WERI-Rb-1 (cell line): ENCODE results near the gene PPARGC1A.

ENCODE experiments used
- DNase-seq: peaks from one replicate; pipeline ENCODE4 v3.0.0-alpha.2; 2020
- H3K27ac ChIP-seq: fragments of 250-450 bp; sonication (Bioruptor Pico); 2 replicates; pipeline ENCODE4 v1.5.1; 2020; ENCODE audit warnings: mild to moderate bottlenecking, moderate library complexity
- H3K27me3 ChIP-seq: fragments of 250-450 bp; sonication (Bioruptor Pico); 2 replicates; pipeline ENCODE4 v1.5.1; 2021; ENCODE audit warnings: mild to moderate bottlenecking, low read depth, moderate library complexity; ENCODE audit not compliant: insufficient read depth, severe bottlenecking
- H3K36me3 ChIP-seq: fragments of 250-450 bp; sonication (Bioruptor Pico); 2 replicates; pipeline ENCODE4 v1.5.1; 2020; ENCODE audit warnings: mild to moderate bottlenecking, moderate library complexity
- H3K4me3 ChIP-seq: 2 replicates; pipeline ENCODE4 v1.5.1; 2011; ENCODE audit warnings: low read depth, mild to moderate bottlenecking, control low read depth, low read length
- H3K9me3 ChIP-seq: fragments of 250-450 bp; sonication (Bioruptor Pico); 2 replicates; pipeline ENCODE4 v1.5.1; 2021; ENCODE audit warnings: mild to moderate bottlenecking, moderate library complexity; ENCODE audit not compliant: severe bottlenecking
- CTCF ChIP-seq: IDR thresholded peaks from 2 replicates; pipeline ENCODE4 v1.5.1; 2011; ENCODE audit warnings: low read depth, mild to moderate bottlenecking, control low read depth, inconsistent platforms, low read length

Gene PPARGC1A

GRCh38 chr4:23878246-23878891 lies 11.5 kb downstream of the PPARGC1A start:
- TF ChIP-seq CTCF: no peak
- Histone ChIP-seq H3K27me3 (no peaks in the 10 kb centered on the region), H3K9me3 (no peaks in the 10 kb centered on the region), H3K27ac (no peak overlapping the region), H3K36me3 (no peaks in the 10 kb centered on the region), H3K4me3 (no peak overlapping the region)
- DNase-seq: no peak

- no peaks in the 10 kb centered on the region for H3K9me3 ChIP-seq
- H3K36me3 ChIP-seq: no peaks in the 10 kb centered on the region
- no peak for DNase-seq
- no peak overlapping the region for H3K4me3 ChIP-seq
- no peak for TF ChIP-seq CTCF
- no peak overlapping the region for H3K27ac ChIP-seq
- no peaks in the 10 kb centered on the region for H3K27me3 ChIP-seq
These were observed 12.1 kb downstream of the PPARGC1A start for GRCh38 chr4:23877758-23878229.

GRCh38 chr4:23876418-23877089 lies 13.3 kb downstream of the PPARGC1A start:
- no peak for DNase-seq
- H3K4me3 ChIP-seq: no peak overlapping the region
- H3K27ac ChIP-seq: no peak overlapping the region
- no peaks in the 10 kb centered on the region for H3K36me3 ChIP-seq
- no peaks in the 10 kb centered on the region for H3K9me3 ChIP-seq
- H3K27me3 ChIP-seq: no peaks in the 10 kb centered on the region
- TF ChIP-seq CTCF: no peak

DNA sequence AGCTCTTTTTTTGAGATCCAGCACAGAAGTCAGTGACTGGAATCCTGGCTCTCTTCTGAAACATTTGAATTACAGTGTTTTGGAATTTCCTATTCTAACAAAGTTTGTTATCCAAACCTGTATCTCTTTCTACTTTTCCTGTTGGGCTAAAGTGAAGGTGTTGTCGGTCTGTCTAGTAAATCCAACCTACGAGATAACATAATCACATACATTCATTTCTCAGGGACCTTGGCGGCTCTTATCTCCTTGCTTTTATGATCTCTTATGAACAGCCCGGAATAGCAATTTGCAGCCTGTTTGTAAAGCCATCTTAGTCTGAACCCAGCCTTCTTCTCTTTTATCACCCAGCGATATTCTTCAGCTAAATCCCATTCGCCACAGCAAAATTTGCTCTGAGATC lies 14.5 kb downstream of the PPARGC1A start:
- no peak for DNase-seq
- H3K36me3 ChIP-seq: no peaks in the 10 kb centered on the region
- no peaks in the 10 kb centered on the region for H3K9me3 ChIP-seq
- no peak overlapping the region for H3K4me3 ChIP-seq
- TF ChIP-seq CTCF: no peak
- no peak overlapping the region for H3K27ac ChIP-seq
- no peaks in the 10 kb centered on the region for H3K27me3 ChIP-seq

- DNase-seq: no peak
- no peak overlapping the region for H3K27ac ChIP-seq
- no peaks in the 10 kb centered on the region for H3K36me3 ChIP-seq
- H3K9me3 ChIP-seq: no peaks in the 10 kb centered on the region
- H3K4me3 ChIP-seq: no peak overlapping the region
- H3K27me3 ChIP-seq: no peaks in the 10 kb centered on the region
- TF ChIP-seq CTCF: no peak
These were observed 15.3 kb downstream of the PPARGC1A start for GRCh38 chr4:23874536-23874901.
